Progenitor cell of endocrine pancreas (in vitro differentiated cells): Measurements from ENCODE around the gene KRTAP10-5. TPM values are rescaled to one million over a fixed set of nuclear protein-coding genes. Genes with fewer than 3 reads are reported as not detected.
"Not testable (repeated sequence)": the region's sequence is repeated elsewhere in the genome, so short reads cannot be mapped to it uniquely, and the experiment has no call there.

Experiments used
- DNase-seq: peaks from one replicate; pipeline ENCODE4 v3.0.0; 2021; ENCODE audit warnings: low spot score; ENCODE audit not compliant: unreplicated experiment
- H3K27ac Mint-ChIP-seq: 2 replicates; pipeline ENCODE4 v1.8.0; 2021; ENCODE audit warnings: mild to moderate bottlenecking, moderate library complexity, mixed read lengths
- H3K27me3 Mint-ChIP-seq: 2 replicates; pipeline ENCODE4 v1.8.0; 2021; ENCODE audit warnings: mixed read lengths
- H3K36me3 Mint-ChIP-seq: 2 replicates; pipeline ENCODE4 v1.8.0; 2022; ENCODE audit warnings: mixed read lengths; ENCODE audit not compliant: insufficient read depth
- H3K4me1 Mint-ChIP-seq: 2 replicates; pipeline ENCODE4 v1.8.0; 2021; ENCODE audit warnings: low read depth, mixed read lengths
- H3K4me3 Mint-ChIP-seq: 2 replicates; pipeline ENCODE4 v1.8.0; 2021; ENCODE audit warnings: low read depth, mild to moderate bottlenecking, moderate library complexity, mixed read lengths
- H3K9me3 Mint-ChIP-seq: 2 replicates; pipeline ENCODE4 v1.8.0; 2021; ENCODE audit warnings: low read depth, mixed read lengths
- total RNA-seq: library from RNA; stranded (reverse); gene quantifications from 2 replicates; pipeline ENCODE4 v1.2.1, GENCODE V29; 2021
- TF ChIP-seq, protein P1 (sequence below): fragments of 200-600 bp; sonication (generic); IDR thresholded peaks from one replicate; pipeline ENCODE4 v1.5.0; 2021; ENCODE audit warnings: antibody characterized with exemption, mild to moderate bottlenecking; ENCODE audit not compliant: unreplicated experiment

The KRTAP10-5 gene
- total RNA-seq, 1 donor from 2014 or later: not detected

DNA sequence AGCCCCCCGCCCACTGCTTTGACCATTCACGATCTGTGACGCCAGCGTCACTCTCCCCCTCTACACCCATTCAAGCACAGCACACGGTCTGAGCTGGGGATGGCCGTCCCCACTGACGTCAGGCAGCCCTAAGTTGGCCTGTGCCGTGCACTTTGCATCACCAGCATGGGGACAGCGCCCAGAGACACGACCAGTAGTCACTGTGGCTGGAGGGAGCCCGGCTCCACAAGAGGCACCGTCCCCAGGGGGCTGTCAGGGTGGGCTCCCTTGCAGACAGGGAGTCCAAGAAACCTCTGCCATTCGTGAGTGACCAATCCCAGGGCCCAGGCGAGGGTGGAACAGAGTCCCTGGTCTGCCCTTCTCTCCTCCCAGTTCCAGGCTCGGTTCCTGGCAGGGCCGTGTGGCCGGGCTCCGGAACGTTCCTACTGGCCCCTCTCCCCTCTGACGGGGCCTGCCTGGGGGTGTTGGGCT is 33.8 kb upstream of the KRTAP10-5 start:
- Mint-ChIP-seq H3K9me3 (peaks cover 16% of the 10 kb centered on the region), H3K4me3 (no peak overlapping the region), H3K36me3 (peaks cover 1% of the 10 kb centered on the region), H3K4me1 (no peaks in the 10 kb centered on the region), H3K27me3 (peaks cover 9% of the 10 kb centered on the region), H3K27ac (no peak overlapping the region)
- TF ChIP-seq, protein P1, sequence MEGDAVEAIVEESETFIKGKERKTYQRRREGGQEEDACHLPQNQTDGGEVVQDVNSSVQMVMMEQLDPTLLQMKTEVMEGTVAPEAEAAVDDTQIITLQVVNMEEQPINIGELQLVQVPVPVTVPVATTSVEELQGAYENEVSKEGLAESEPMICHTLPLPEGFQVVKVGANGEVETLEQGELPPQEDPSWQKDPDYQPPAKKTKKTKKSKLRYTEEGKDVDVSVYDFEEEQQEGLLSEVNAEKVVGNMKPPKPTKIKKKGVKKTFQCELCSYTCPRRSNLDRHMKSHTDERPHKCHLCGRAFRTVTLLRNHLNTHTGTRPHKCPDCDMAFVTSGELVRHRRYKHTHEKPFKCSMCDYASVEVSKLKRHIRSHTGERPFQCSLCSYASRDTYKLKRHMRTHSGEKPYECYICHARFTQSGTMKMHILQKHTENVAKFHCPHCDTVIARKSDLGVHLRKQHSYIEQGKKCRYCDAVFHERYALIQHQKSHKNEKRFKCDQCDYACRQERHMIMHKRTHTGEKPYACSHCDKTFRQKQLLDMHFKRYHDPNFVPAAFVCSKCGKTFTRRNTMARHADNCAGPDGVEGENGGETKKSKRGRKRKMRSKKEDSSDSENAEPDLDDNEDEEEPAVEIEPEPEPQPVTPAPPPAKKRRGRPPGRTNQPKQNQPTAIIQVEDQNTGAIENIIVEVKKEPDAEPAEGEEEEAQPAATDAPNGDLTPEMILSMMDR: no peak
- DNase-seq: no peak

DNA sequence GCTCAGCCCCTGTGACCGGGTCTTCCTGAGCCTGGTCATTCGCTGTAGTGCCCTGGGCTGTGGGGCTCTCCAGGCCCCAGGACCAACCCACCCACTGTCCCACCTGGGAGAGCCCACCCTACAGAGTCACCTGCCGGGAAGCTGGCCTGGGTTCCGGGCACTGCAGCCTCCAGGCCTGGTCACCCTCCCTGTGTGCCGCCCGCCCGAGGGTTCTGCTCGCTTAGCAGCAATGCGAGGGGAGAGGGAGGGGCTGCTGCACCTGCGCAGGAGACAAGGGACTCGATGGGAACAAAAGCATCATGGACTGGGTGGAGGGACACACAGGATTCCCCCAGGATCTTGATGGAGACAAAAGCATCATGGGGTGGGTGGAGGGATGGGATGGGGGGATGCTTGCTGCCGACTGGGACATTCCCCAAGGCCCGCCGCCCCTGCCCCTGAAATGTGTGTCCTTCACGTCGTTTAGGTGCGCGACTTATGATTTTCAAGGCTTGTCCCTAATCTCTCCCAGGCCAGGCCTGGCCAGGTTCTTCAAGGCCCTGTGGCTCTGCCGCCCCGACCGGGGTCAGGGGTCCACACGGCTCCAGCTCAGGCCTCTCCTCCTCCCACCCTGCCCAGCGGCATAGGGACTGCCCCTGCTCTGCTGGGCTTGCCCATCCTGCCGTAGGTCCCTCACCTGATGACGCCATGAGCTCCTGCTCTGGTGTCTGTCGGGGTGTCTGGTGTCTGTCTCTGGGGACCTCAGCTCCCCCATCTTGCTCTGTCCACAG is 33.2 kb upstream of the KRTAP10-5 start:
- DNase-seq: no peak
- peaks cover 1% of the 10 kb centered on the region for H3K36me3 Mint-ChIP-seq
- H3K9me3 Mint-ChIP-seq: peaks cover 21% of the 10 kb centered on the region
- H3K4me3 Mint-ChIP-seq: no peak overlapping the region
- peaks cover 9% of the 10 kb centered on the region for H3K27me3 Mint-ChIP-seq
- no peaks in the 10 kb centered on the region for H3K4me1 Mint-ChIP-seq
- H3K27ac Mint-ChIP-seq: no peak overlapping the region
- TF ChIP-seq, protein P1: no peak

- TF ChIP-seq, protein P1: no peak
- peaks cover 21% of the 10 kb centered on the region for H3K9me3 Mint-ChIP-seq
- no peak overlapping the region for H3K27ac Mint-ChIP-seq
- H3K4me3 Mint-ChIP-seq: no peak overlapping the region
- DNase-seq: no peak
- no peaks in the 10 kb centered on the region for H3K4me1 Mint-ChIP-seq
- peaks cover 9% of the 10 kb centered on the region for H3K27me3 Mint-ChIP-seq
- peaks cover 1% of the 10 kb centered on the region for H3K36me3 Mint-ChIP-seq
Observed at GRCh38 chr21:44612669-44613229, 32.3 kb upstream of the KRTAP10-5 start.

DNA sequence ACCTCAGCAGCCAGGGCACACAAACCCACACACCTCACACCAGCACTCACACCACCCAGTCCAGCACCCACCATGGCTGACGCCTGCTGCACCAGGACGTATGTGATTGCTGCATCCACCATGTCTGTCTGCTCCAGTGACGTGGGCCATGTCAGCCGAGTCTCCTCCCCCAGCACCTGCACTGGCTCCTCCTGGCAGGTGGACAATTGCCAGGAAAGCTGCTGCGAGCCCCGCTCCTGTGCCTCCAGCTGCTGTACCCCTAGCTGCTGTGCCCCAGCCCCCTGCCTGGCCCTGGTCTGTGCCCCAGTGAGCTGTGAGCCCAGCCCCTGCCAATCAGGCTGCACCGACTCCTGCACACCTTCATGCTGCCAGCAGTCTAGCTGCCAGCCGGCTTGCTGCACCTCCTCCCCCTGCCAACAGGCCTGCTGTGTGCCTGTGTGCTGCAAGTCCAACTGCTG is 31.7 kb upstream of the KRTAP10-5 start, which contains the start of gene KRTAP10-8:
KRTAP10-8 (plus strand) TSS at position 51 of the 458 bp plus-strand sequence; CDS start at position 73, 22 bp downstream.
- Mint-ChIP-seq H3K4me1 (no peaks in the 10 kb centered on the region), H3K27ac (no peak within 1 kb of the TSS), H3K36me3 (peaks cover 1% of the 10 kb centered on the region), H3K9me3 (peaks cover 21% of the 10 kb centered on the region), H3K27me3 (peaks cover 11% of the 10 kb centered on the region), H3K4me3 (no peak within 1 kb of the TSS)
- TF ChIP-seq, protein P1: no peak
- DNase-seq: no peak

DNA sequence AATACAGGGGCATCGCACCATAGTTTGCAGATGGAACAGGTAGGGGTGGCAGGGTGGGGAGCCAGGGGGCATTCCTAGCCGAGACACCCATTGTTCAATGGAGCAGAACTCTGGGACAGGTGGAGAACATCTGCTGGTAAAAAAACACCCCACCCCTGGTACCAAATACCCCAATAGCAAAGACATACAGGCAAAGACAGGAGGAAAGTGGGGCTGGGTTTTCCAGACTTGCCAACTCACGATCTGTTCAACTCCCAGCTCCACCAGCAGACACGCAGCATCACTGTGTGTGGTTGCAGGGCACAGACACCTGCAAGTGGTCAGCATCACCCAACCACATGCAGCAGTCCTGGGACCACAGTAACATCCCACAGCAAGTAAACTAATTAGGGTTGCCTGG is 31.1 kb upstream of the KRTAP10-5 start:
- no peak for DNase-seq
- Mint-ChIP-seq H3K4me1 (no peaks in the 10 kb centered on the region), H3K27me3 (peaks cover 11% of the 10 kb centered on the region), H3K9me3 (peaks cover 21% of the 10 kb centered on the region), H3K4me3 (no peak overlapping the region), H3K27ac (no peak overlapping the region), H3K36me3 (peaks cover 1% of the 10 kb centered on the region)
- TF ChIP-seq, protein P1: no peak

DNA sequence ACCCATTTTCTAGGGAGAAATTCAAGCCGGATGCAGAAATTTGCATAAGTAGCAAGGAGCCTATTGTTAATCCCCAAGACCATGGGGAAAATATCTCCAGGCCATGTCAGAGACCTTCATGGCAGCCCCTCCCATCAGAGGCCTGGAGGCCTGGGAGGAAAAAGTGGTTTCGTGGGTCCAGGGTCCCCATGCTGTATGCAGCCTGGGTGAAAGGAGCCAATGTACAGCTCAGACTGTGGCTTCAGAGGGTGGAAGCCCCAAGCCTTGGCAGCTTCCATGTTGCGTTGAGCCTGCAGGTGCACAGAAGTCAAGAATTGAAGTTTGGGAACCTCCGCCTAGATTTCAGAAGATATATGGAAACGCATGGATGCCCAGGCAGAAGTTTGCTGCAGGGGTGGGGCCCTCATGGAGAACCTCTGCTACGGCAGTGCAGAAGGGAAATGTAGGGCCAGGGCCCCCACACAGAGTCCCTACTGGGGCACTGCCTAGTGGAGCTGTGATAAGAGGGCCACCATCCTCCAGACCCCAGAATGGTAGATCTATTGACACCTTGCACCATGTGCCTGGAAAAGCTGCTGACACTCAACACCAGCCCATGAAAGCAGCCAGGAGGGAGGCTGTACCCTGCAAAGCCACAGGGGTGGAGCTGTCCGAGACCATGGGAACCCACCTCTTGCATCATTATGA is 29.9 kb upstream of the KRTAP10-5 start:
- not testable (repeated sequence) for H3K27ac Mint-ChIP-seq, H3K4me1 Mint-ChIP-seq, H3K4me3 Mint-ChIP-seq, H3K36me3 Mint-ChIP-seq, DNase-seq
- Mint-ChIP-seq H3K9me3 (peaks cover 21% of the 10 kb centered on the region), H3K27me3 (peaks cover 15% of the 10 kb centered on the region)
